GM21423 (cell line): ENCODE measurements around the gene TMEM132C.
"Not testable (repeated sequence)": the region's sequence is repeated elsewhere in the genome, so short reads cannot be mapped to it uniquely, and the experiment has no call there.

Experiments used
- ATAC-seq: cut with Tn5 transposase; IDR thresholded peaks from one replicate; pipeline ENCODE4 v1.9.1; 2021; ENCODE audit warnings: mild to moderate bottlenecking, moderate library complexity; ENCODE audit not compliant: unreplicated experiment

TMEM132C gene

DNA sequence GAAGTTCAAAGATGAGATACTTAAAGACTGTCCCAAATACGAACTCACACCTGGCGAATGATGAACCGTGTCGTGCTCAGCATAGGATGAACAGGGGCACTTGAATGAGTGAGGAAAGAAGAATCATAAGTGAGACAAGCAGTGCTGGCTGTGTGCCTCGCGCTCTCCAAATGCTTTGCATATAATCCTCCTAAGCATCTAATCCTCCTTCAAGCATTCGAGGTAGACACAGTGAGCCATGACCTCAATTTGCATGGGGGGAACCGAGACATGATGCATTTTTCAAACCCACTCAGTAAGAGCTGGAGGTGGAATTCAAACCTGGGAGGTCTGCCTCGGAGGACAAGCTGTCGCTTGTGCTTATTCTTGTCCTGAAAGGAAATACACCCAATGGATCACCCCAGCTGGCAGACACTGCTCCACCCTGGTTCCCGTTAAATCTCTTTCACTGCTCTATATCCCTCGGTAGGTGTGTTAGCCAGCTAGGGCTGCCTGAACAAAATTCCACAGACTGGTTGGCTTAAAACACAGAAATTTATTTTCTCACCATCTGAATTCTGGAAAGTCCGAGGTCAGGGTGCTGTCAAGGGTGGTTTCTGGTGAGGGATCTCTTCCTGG lies 282.7 kb downstream of the TMEM132C start:
- ATAC-seq = no peak

DNA sequence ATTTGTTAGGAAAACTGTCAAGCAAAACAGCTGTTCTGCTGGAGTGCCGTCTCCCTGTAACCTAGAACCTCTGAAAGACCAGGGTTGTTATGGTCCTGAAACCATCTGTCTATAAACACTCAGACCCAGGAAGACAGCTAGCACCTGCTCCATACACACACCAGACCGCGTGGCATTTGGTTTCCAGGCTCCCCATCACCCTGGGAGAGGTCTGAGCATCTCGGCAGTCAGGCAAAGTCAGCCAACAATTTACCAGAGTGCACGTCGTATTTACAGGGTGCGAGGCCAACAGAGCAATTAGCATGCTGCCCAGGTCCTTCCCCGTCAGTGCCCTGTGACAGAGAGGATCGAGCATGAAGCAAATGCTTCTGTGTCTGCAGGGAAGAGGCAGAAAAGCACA lies 284.3 kb downstream of the TMEM132C start:
- ATAC-seq = no peak

DNA sequence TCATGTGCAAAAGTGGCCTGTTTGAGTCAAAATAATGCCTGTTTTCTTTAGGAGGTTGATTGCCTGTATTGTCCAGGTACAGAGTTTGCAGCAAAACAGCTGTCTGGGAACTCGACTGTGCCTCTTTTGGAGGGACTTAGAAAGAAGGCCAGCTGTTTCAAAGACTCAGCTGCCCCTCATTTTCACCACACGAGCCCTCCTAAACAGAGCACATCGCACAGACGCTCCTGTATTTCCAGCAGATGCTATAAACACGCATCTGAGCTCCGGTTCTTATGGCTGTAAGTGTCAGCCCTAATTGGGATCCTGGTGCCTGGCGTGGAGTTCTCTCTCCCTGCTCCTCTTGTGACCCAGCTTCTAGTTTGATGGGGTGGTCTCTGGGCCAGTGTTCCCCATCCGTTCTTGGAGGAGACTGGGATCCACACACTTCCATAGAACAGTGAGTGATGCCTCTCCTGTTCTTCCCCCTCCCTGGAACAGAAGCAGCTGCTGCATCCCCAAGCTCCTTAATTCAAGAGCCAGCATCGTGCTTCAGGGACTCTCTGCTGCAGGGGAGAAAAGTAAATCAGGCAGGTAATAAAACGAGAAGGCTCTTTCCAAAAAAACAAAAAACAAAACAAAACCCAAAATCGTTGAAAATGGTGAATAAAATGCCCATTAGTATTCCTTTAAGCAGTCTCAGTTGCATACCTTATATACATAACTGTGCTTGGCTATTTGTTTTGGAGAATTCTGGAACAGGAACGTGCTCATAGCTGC lies 287.8 kb downstream of the TMEM132C start:
- ATAC-seq = no peak

DNA sequence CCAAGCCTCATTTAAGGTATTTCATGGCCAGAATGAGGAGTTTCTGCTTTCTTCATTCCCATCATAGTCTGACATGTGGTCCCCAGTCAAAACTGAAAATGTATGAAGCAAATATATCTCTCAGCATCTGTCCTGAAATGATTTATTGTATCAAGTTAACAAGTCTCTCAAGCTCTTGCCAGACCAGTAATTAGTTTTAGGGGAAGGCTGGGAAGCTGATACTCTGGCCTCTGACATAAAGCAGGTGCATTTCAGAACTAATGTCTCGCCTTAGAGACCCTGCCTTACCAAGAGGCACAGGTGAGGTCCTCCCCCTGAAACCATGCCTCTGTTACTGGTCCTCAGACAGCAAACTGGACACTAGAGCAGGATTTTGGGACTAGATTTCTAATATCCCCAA lies 290.3 kb downstream of the TMEM132C start:
- ATAC-seq = no peak

DNA sequence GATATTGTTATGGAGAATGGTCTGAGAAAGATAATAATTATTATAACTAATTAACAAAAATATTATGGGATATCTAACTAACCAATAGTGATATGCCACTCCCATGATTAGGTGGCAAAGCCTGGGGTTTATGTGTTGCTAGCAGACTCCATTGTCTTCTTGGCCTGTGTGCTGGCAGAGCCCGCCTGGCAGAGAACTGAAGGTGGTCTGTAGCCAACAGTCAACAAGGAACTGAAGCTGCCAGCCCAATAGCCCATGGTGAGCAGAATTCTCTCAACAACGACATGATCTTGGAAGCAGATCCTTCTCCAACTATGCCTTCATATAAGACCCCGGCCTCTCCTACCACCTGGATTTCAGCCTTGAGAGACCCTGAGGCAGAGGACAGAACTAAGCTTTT lies 298.0 kb downstream of the TMEM132C start:
- no peak for ATAC-seq

DNA sequence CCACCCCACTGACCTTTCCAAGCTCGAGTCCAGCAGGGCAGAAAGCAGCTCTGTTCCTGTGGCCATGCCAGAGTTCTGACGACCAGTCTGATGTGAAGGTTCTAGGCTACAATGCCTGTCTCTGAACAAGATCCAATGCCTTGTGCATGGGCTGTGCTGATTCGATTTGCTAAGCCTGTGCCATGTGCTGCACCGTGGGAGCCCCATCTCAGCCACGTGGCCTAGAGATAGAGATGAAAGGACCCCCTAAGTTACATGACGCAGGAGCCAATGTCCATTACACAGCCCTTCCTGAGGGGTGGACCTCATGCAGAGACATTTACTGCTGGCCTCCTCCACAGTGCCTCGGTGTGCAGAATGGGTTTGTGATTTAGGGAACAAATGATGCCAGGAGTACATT lies 300.8 kb downstream of the TMEM132C start:
- no peak for ATAC-seq

DNA sequence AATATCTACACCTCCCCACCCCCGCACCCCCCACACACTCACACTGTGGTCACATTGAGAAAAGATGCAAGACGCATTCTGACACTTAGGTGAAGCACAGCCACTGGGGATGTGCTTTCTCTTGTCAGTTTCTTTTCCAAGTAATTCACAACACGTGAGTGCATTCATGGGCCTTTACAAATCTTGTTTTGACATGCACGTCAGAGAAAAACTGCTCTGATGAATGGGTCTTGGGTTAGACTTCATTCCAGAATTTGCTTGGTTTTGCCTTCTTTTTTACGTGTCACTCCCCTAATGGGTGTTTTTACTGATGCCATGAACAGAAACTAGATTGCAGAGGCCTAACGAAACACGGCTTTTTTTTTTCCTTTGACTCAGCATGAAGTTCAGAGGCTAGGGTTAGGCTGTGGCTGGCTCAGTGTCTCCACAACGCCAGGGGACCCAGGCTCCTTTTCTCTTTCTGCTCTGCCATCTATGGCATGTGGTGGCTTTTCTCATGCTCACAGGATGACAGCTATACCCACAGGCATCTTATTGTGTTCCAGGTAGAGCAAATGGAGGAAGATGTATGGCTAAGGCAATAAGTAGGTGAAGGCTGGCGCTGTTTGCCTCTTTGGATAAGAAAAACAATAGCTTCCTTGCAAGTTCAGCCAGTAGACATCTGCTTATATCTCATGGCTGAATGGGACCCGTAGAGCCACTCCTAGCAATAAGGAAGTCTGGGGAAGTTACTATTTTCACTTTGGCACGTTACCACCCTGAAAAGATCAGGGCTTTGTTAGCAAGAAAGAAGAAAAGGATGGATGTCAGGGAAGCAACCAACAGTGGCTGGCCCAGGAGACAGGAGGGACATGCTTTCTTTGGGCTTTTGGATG lies 303.5 kb downstream of the TMEM132C start:
- no peak for ATAC-seq

DNA sequence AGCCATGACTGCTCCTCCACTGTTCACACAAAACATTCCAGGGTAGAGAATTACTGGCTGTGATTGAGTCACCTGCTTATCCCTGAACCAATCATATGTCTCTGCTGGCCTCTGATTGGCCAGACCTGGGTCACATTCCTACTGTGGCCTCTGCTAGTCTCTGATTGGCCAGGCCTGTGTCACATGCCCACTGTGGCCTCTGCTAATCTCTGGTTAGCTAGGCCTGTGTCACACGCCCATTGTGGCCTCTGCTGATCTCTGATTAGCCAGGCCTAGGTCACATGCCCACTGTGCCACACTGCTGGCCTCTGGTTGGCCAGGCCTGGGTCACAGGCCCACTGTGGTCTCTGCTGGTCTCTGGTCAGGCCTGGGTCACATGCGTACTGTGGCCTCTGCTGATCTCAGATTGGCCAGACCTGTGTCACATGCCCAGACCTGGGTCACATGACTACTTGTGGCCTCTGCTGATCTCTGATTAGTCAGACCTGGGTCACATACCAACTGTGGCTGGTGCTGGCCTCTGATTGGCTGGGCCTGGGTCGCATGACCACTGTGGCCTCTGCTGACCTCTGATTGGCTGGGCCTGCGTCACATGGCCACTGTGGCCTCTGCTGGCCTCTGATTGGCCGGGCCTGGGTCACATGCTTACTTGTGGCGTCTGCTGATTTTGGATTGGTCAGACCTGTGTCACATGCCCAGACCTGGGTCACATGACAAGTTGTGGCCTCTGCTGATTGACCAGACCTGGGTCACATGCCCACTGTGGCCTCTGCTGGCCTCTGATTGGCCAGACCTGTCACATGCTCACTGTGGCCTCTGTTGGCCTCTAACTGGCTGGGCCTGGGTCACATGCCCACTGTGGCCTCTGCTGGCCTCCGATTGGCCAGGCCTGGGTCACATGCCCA lies 305.2 kb downstream of the TMEM132C start:
- no peak for ATAC-seq

DNA sequence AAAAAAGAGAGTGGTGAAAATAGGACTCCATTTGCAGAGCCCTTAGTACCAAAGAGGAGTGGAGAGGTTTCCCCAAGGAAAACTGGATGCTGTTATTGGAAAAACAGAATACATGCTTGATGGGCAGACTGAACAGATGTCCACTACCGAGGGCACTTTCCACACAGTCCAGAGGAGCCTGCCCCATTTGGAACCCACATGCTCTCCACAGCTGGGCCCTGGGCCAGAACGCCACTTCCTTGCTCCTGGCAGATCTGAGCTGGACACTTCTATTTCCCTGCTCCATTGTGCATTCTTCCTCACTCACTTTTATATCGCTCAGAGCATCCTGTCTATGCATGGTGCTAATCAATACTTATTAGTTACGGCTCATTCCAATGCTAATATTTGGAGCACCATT lies 306.9 kb downstream of the TMEM132C start:
- ATAC-seq = no peak

DNA sequence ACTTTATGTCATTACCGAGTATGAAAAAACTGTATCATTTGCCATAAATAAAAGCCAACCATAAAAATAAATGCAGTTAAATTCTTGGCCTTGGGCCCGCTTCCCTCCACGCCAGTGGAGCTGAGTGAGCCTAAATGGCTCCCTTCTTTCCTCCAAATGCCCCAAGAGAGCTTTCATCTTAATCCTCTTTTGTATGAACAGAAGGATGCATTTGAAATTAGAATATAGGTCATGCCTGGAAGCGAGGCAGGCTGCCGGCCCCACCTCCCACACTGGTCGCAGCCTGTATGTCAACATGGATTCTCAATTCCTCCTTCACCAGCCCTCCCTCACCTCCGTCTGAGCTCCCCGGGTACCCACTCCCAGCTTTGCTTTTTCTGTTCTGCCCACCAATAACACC lies 311.1 kb downstream of the TMEM132C start:
- no peak for ATAC-seq

DNA sequence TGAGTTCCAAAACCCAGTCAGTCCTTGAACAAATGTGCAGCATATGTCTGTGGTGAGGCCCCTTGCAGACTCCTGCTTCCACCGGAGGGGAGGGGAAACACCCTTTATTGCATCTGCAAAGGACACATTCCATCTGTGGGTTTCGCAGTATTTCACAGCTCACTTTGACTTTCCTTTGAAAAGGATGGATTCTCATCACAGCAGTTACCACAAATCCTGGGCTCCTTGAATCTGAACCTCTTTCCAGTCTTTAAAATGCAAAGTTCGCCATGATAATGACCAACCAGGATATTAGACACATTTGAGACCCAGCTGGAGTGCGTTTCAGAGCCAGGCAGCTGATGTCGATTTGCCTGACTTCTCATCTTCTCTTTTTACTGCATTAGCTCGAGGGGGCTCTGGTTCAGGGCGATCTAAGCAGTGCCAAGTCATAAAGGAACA lies 314.4 kb downstream of the TMEM132C start:
- no peak for ATAC-seq

DNA sequence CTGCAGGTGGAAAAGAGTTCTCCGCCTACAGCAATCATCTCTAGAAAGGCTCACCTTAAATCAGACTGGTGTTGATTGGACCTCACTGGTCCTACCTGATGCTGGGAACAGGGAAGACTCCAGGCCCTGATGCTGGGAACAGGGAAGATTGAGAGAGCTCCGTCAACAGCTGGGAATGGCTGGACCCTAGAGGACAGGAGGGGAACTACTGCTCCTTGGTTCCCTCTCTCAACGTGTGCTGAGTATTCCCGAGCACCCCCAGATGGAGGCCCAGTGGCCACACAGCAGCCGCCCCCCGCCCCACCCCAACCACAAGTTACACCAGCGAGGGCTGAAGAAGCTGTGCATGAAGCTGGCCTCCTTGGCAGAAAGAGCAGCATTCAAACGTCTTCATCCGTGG lies 316.5 kb downstream of the TMEM132C start:
- ATAC-seq = no peak

DNA sequence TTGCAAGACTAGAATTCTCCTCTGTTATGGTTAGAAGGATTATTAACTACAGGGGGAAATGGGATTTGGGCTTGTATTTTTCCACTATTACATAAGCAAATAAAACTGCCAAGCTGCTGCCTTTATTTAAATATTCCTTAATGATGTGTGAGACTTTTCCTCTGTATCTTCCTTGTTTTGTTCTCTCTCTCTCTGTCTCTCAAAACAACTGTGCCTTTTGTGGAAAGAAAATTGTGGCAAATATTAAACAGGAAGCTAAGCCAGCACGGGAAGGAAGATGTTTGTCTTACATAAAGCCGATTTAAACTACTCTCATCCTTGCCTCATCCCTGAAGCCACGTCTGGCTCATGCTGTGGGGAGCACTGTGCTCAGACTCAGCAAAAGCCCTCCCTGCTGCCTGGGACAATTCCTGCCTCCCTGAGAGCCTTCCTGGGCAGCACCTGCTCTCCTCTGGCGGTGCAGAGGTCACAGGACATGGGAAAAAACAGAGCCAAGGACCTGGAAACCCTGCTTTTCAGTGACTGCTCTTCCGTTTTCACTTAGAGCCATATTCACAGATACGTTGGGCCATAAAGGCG lies 319.6 kb downstream of the TMEM132C start:
- no peak for ATAC-seq

DNA sequence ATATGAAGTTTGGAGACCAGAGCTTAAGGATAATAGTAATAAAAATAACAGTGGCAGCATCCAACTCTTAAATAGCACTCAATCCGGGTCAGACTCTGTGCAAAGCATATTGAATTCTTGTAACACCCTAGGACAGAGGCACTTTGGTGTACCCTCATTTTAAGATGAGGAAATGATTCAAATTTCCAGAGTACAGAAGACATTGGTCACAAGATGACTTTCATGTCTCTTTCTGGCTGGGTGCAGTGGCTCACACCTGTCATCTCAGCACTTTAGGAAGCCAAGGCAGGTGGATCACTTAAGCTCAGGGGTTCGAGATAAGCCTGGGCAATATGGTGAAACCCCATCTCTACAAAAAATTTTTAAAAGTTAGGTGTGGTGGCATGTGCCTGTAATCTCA lies 320.9 kb downstream of the TMEM132C start:
- no peak for ATAC-seq

DNA sequence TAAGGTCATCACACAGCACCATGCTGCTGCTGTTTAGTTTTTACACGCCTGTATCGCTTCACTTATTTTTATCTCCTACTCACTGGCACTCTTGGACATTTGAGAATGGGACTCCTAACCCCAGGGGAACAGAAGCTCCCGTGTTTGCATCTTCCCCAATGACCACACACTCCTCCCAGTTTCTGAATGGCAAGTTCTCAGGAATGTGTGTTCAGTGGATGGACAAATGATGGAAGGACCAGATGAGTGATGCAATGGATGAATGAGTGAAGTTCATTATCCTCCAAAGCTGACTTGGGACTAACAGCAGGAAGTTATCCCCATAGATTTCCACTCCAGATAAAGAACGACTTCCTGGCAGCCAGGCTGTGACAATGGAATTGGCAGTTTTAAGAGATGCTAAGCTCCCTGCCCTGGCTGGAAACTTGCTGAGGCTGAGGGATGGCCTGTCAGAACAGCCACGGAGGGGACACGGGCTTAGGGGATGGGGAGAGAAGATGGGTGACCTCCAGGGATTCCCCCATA lies 325.3 kb downstream of the TMEM132C start:
- ATAC-seq = no peak

DNA sequence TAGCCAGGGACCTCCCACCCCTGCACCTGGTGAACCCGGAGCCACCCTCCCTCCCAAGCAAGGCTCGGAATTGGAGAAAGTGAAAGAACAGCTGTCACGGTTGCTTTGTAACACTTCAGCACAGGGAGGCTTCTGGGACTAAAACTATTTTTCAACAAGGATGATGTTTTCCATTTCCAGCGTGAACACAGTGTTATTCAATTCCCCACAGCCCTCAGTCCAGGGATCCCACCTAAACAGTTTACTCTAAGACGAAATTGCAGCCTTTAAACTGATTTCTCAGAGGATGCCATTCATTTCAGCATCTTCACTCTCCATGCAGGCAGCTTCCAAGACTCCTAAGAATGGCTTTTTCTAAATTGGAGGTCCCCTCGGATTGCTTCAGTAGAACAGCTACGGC lies 327.6 kb downstream of the TMEM132C start:
- no peak for ATAC-seq

DNA sequence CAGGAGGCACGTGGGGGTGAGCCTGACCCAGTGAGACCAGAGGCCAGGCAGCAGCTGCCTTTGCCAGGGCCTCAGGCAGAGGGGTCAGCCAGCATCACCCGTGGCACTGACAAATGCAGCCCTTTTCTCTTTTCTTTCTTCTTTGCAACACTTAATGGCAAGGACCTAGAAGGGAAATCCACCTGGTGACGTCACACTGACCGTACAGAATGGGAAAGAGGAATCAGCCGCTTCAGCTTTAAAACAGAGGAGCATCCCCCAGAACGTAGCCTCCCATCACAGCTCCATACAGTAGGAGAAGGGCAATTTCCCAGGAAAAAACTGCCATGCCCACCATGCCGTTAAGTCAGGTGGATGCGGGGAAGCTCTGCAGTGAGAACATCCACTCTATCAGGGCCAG lies 328.6 kb downstream of the TMEM132C start:
- no peak for ATAC-seq

DNA sequence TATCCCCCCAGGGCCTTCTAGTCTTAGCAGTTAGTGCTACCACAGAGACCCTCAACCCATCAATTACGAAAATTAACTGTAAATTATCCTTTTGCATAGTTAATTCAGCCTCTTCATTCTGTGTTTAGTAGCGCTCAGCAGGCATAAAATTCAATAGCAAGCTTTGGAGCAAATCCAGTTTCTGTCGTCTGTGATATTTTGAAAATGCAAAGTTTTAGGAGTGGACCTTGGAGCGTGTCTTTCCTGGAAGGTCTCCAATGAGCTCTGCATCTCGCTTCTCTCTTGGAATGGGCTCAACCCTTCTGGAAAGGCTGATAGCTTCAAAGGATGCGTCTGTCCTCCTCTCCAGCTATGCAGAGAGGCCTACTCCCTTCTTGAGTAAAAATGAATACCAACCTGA lies 333.9 kb downstream of the TMEM132C start:
- ATAC-seq = no peak

DNA sequence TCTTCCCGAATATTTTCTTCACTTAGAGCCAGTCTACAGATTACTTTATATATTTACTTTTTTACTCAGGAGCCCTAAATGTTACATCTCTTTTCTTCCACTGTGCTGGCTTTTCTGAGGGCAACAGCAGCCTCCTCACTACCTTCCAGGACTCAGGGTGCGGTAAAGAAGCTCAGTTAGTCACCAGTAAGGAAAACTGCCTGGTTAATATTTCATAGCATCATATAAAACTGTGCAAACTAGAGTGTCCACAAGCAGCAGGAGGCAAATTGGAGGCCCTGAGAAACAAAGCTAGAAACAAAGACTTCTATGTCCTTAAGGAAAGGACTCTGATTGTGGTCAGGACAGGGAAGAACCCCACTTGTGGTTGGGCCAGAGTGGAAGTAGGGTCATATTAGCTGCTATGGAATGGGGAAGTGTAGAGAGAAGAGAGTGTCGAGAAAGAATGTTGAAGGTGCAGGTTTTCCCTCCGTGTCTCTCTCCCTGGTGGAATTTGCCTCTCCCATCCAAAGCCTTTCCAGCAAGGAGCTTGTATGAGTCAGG lies 336.7 kb downstream of the TMEM132C start:
- ATAC-seq = no peak

DNA sequence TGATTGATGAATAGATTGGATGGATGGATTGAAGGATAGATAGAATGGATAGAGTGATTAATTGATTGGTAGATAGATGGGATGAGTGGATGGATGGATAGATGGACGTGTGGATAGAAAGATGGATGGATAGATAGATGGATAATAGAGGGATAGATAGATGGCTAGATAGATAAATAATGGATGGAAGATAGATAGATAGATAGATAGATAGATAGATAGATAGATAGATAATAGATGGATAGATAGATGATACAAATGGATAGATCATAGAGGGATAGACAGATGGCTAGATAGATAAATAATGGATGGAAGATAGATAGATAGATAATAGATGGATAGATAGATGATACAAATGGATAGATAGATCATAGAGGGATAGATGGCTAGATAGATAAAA lies 337.2 kb downstream of the TMEM132C start:
- not testable (repeated sequence) for ATAC-seq
